ENCODE data around the gene SLCO4C1. TPM values are rescaled to one million over a fixed set of nuclear protein-coding genes. Genes with fewer than 3 reads are reported as not detected.
"Not testable (repeated sequence)": the region's sequence is repeated elsewhere in the genome, so short reads cannot be mapped to it uniquely, and the experiment has no call there.

The SLCO4C1 gene, protein sequence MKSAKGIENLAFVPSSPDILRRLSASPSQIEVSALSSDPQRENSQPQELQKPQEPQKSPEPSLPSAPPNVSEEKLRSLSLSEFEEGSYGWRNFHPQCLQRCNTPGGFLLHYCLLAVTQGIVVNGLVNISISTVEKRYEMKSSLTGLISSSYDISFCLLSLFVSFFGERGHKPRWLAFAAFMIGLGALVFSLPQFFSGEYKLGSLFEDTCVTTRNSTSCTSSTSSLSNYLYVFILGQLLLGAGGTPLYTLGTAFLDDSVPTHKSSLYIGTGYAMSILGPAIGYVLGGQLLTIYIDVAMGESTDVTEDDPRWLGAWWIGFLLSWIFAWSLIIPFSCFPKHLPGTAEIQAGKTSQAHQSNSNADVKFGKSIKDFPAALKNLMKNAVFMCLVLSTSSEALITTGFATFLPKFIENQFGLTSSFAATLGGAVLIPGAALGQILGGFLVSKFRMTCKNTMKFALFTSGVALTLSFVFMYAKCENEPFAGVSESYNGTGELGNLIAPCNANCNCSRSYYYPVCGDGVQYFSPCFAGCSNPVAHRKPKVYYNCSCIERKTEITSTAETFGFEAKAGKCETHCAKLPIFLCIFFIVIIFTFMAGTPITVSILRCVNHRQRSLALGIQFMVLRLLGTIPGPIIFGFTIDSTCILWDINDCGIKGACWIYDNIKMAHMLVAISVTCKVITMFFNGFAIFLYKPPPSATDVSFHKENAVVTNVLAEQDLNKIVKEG
- total RNA-seq (2014; rRNA removed; shearing (Covaris generic); ENCODE audit: low replicate concordance): not detected in 2 replicates

DNA sequence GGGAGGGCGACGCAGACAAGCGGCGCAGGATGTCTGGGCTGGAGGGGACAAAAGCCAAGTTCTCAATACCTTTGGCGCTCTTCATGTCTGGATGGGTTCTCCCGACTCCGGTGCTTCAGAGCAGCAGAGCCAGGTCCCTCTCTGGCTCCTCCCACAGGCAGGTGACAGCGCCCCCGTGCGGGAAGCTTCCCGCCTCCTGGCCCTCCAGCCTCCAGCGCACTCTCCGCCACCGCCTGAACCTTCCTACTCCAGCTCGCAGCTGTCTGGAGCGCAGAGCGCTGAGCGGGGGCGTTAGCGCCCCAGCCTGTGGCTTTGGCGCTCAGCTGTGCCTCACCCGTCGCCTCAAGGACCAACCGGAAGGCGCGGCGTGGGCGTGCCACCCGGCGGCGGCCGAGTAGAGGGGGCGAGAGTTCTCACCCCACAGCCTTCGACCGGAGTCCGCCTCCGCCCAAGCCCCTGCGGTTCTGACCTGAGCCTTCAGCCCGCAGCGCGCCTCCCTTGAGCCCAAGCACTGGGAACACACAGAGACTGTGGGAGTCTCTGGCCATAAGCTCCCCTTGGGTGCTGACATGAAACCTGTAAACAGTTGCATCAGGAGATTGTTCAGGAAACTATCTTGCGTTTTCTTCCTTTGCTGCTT lies at the start of gene SLCO4C1:
Gene SLCO4C1, minus strand, starts transcription at position 107 of the 640 bp plus-strand sequence. Its CDS starts 22 bp downstream, at position 85.
- Histone ChIP-seq H3K4me3 (ENCODE audit: low read length) (no peak within 1 kb of the TSS), H3K4me1 (ENCODE audit: low read length) (no peaks in the 10 kb centered on the region), H3K27ac (ENCODE audit: low read length) (no peak within 1 kb of the TSS), H3K79me2 (ENCODE audit: low read length) (no peaks in the 10 kb centered on the region), H3K9me2 (replicated peaks; ENCODE audit: insufficient read depth, low read length) (no peaks in the 10 kb centered on the region), H3K4me2 (ENCODE audit: low read depth, low read length, poor library complexity, severe bottlenecking) (peak within 1 kb of the TSS; percentile 25), H3K9ac (ENCODE audit: low read length) (no peak within 1 kb of the TSS), H4K20me1 (ENCODE audit: insufficient read depth, low read depth, low read length) (no peaks in the 10 kb centered on the region), H2AFZ (ENCODE audit: low read length) (no peak within 1 kb of the TSS), H3K9me3 (ENCODE audit: low read length) (no peaks in the 10 kb centered on the region; the same call in 1 of the 2 replicates), H3K27me3 (ENCODE audit: low read length) (no peaks in the 10 kb centered on the region), H3K36me3 (ENCODE audit: insufficient read depth, low read length) (no peaks in the 10 kb centered on the region)
- peak; percentile 44 for DNase-seq

DNA sequence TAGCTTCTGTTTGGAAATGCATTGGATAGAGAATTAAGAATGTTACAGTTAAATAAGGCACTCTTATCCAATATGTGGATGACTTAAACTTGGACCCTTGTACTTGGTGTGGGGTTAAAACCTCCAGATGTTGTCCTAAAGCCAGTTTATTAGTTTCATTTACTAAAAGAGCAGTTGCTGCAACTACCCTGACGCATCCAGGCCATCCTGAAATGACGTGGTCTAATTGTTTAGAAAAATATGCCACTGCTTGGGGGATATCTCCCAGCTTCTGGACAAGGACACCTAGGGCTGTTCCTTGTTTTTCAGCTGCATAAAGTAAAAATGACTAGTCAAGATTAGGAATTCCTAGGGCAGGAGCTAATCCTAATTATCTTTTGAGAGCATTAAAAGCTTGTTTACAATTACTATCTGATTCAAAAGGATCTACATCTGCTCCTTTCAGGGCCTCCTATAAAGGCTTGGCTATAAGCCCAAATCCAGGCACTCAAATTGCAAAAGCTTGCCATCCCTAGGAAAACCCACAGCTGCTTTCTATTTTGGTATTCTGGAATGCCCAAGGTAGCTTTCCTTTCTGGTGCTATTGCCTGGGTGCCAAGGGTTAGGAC lies 45.7 kb upstream of the SLCO4C1 start:
- Histone ChIP-seq H3K9me3 (ENCODE audit: low read length) (no peaks in the 10 kb centered on the region), H3K36me3 (ENCODE audit: insufficient read depth, low read length) (no peaks in the 10 kb centered on the region), H2AFZ (ENCODE audit: low read length) (no peak overlapping the region), H3K9me2 (replicated peaks; ENCODE audit: insufficient read depth, low read length) (no peaks in the 10 kb centered on the region), H3K79me2 (ENCODE audit: low read length) (no peaks in the 10 kb centered on the region), H4K20me1 (ENCODE audit: insufficient read depth, low read depth, low read length) (no peaks in the 10 kb centered on the region), H3K4me2 (ENCODE audit: low read depth, low read length, poor library complexity, severe bottlenecking) (no peak overlapping the region), H3K27me3 (ENCODE audit: low read length) (no peaks in the 10 kb centered on the region), H3K4me3 (ENCODE audit: low read length) (no peak overlapping the region), H3K27ac (ENCODE audit: low read length) (no peak overlapping the region), H3K4me1 (ENCODE audit: low read length) (no peaks in the 10 kb centered on the region), H3K9ac (ENCODE audit: low read length) (no peak overlapping the region)
- DNase-seq: no peak

DNA sequence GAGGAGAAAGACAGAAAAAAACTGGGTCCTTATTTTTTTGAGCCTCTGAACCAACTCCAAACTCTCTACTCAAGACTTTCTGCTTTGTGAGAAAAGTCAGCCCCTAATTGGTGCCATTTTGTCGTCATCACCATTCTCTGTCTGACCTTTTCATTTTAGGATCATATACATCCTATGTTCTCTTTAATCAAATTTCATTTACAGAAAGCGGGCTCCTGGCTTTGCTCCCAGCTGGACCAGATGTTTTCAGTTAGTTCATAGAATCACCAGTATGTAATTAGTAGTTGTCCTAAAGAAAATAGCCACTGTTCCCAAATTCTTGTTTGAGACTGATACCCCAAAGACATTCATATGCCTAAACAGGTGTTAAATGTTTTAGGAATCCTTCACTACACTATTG lies 28.6 kb upstream of the SLCO4C1 start:
- Histone ChIP-seq H4K20me1 (ENCODE audit: insufficient read depth, low read depth, low read length) (no peaks in the 10 kb centered on the region), H3K9me2 (replicated peaks; ENCODE audit: insufficient read depth, low read length) (no peaks in the 10 kb centered on the region), H2AFZ (ENCODE audit: low read length) (no peak overlapping the region), H3K4me3 (ENCODE audit: low read length) (no peak overlapping the region), H3K27me3 (ENCODE audit: low read length) (no peaks in the 10 kb centered on the region), H3K79me2 (ENCODE audit: low read length) (no peaks in the 10 kb centered on the region), H3K9ac (ENCODE audit: low read length) (no peak overlapping the region), H3K4me2 (ENCODE audit: low read depth, low read length, poor library complexity, severe bottlenecking) (no peak overlapping the region), H3K27ac (ENCODE audit: low read length) (no peak overlapping the region), H3K36me3 (ENCODE audit: insufficient read depth, low read length) (no peaks in the 10 kb centered on the region), H3K9me3 (ENCODE audit: low read length) (no peaks in the 10 kb centered on the region; the same call in 1 of the 2 replicates), H3K4me1 (ENCODE audit: low read length) (no peaks in the 10 kb centered on the region)
- DNase-seq: no peak

DNA sequence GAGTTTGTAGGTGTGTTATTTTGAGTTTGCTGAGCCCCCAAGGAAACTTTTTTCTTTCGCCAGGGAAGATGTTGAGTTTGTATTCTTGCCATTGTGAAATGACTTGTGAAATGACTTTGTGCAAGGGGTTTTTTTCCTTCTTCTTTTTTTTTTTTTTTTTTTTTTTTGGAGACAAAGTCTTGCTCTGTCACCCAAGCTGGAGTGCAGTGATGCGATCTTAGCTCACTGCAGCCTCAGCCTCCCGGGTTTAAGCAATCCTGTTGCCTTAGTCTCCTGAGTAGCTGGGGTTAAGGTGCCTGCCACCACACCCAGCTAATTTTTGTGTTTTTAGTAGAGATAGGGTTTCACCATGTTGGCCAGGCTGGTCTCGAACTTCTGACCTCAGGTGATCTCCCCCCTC lies 22.7 kb upstream of the SLCO4C1 start:
- not testable (repeated sequence) for H3K4me3 ChIP-seq (ENCODE audit: low read length); H3K4me1 ChIP-seq (ENCODE audit: low read length); H4K20me1 ChIP-seq (ENCODE audit: insufficient read depth, low read depth, low read length); H3K9me3 ChIP-seq (ENCODE audit: low read length); H3K9me2 ChIP-seq (replicated peaks; ENCODE audit: insufficient read depth, low read length); DNase-seq; H3K36me3 ChIP-seq (ENCODE audit: insufficient read depth, low read length); H3K79me2 ChIP-seq (ENCODE audit: low read length); H3K27me3 ChIP-seq (ENCODE audit: low read length); H2AFZ ChIP-seq (ENCODE audit: low read length); H3K27ac ChIP-seq (ENCODE audit: low read length); H3K4me2 ChIP-seq (ENCODE audit: low read depth, low read length, poor library complexity, severe bottlenecking); H3K9ac ChIP-seq (ENCODE audit: low read length)

DNA sequence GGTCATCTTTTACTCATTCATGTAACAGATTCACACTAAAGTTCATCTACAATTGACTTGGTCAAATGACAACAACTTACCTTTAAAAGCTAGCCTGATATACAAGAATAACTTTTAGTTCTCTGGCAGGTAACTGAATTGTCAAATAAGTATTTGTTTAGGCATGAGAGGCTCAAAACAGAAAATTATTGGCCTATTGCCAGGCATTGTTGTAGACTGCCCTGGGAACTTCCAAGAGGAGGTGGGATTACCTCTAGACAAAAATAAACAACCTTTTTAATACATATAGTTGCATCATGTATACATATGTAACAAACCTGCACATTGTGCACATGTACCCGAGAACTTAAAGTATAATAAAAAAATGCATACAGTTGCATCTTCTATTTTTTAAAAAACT lies 18.2 kb upstream of the SLCO4C1 start:
- Histone ChIP-seq H3K9ac (ENCODE audit: low read length) (no peak overlapping the region), H3K79me2 (ENCODE audit: low read length) (no peaks in the 10 kb centered on the region), H4K20me1 (ENCODE audit: insufficient read depth, low read depth, low read length) (no peaks in the 10 kb centered on the region), H3K4me1 (ENCODE audit: low read length) (no peaks in the 10 kb centered on the region), H2AFZ (ENCODE audit: low read length) (no peak overlapping the region), H3K27ac (ENCODE audit: low read length) (no peak overlapping the region), H3K9me3 (ENCODE audit: low read length) (no peaks in the 10 kb centered on the region), H3K4me3 (ENCODE audit: low read length) (no peak overlapping the region), H3K36me3 (ENCODE audit: insufficient read depth, low read length) (no peaks in the 10 kb centered on the region), H3K27me3 (ENCODE audit: low read length) (no peaks in the 10 kb centered on the region), H3K4me2 (ENCODE audit: low read depth, low read length, poor library complexity, severe bottlenecking) (no peak overlapping the region), H3K9me2 (replicated peaks; ENCODE audit: insufficient read depth, low read length) (no peaks in the 10 kb centered on the region)
- no peak for DNase-seq

DNA sequence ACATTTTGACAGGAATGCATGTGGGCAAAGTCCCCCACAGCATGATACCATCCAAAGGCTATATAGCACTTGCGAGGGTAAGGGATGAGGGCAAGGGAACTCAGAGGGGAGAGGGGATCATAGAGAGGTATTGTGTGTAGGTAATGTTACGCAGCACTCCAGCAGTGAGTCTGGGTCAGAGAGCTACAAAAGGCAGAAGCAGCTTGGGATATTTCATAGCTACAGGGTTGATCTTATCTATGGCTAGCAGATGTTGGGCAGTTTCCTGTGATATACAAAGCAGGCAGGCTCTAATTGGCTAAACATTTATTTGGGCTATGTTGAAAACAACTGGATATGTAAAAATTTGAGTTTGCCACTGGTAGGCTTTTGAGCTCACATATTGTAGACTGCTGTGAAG lies 17.8 kb upstream of the SLCO4C1 start:
- Histone ChIP-seq H3K36me3 (ENCODE audit: insufficient read depth, low read length) (no peaks in the 10 kb centered on the region), H3K9ac (ENCODE audit: low read length) (no peak overlapping the region), H3K79me2 (ENCODE audit: low read length) (no peaks in the 10 kb centered on the region), H3K9me3 (ENCODE audit: low read length) (no peaks in the 10 kb centered on the region), H3K4me2 (ENCODE audit: low read depth, low read length, poor library complexity, severe bottlenecking) (no peak overlapping the region), H2AFZ (ENCODE audit: low read length) (no peak overlapping the region), H3K9me2 (replicated peaks; ENCODE audit: insufficient read depth, low read length) (no peaks in the 10 kb centered on the region), H3K4me1 (ENCODE audit: low read length) (no peaks in the 10 kb centered on the region), H3K27me3 (ENCODE audit: low read length) (no peaks in the 10 kb centered on the region), H4K20me1 (ENCODE audit: insufficient read depth, low read depth, low read length) (no peaks in the 10 kb centered on the region), H3K4me3 (ENCODE audit: low read length) (no peak overlapping the region), H3K27ac (ENCODE audit: low read length) (no peak overlapping the region)
- no peak for DNase-seq

DNA sequence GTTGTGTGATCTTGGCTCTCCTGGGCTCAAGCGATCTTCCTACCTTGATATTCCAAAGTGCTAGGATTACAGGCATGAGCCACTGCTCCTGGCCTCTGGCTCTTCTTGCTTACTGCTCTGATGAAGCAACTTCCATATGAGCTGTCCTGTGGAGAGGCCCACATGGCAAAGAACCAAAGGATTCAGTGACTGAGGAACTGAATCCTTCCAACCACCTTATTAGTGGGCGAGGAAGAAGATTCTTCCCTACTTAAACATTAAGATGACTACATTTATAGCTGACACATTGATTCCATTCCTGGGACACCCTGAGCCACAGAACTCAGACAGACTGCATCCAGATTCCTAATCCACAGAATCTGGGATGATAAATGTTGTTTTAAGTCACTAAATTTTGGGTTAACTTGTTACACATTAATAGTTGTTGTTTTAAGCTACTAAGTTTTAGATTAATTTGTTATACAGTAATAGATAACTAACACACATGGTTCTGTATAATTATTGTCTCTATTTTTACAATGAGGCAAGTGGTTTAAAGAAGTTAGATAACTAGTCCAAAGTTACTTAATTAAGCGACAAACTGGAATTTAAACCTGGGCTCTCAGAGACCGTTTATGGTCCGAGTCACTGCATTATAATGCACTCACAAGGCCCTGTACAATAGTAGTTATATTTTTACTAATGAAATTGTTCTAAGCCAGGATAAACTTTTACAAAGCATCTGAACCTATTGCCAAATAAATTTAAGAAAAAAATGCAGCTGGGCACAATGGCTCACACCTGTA lies 16.7 kb upstream of the SLCO4C1 start:
- Histone ChIP-seq H3K9me2 (replicated peaks; ENCODE audit: insufficient read depth, low read length) (no peaks in the 10 kb centered on the region), H3K9me3 (ENCODE audit: low read length) (no peaks in the 10 kb centered on the region), H4K20me1 (ENCODE audit: insufficient read depth, low read depth, low read length) (no peaks in the 10 kb centered on the region), H3K4me3 (ENCODE audit: low read length) (no peak overlapping the region), H3K9ac (ENCODE audit: low read length) (no peak overlapping the region), H3K79me2 (ENCODE audit: low read length) (no peaks in the 10 kb centered on the region), H3K27ac (ENCODE audit: low read length) (no peak overlapping the region), H3K4me1 (ENCODE audit: low read length) (no peaks in the 10 kb centered on the region), H3K27me3 (ENCODE audit: low read length) (no peaks in the 10 kb centered on the region), H3K4me2 (ENCODE audit: low read depth, low read length, poor library complexity, severe bottlenecking) (no peak overlapping the region), H3K36me3 (ENCODE audit: insufficient read depth, low read length) (no peaks in the 10 kb centered on the region), H2AFZ (ENCODE audit: low read length) (no peak overlapping the region)
- no peak for DNase-seq

Measured in Karpas-422 (cell line).